Measurements from ENCODE around the gene AMPH. TPM values are rescaled to one million over a fixed set of nuclear protein-coding genes. Genes with fewer than 3 reads are reported as not detected.
"Not testable (repeated sequence)": the region's sequence is repeated elsewhere in the genome, so short reads cannot be mapped to it uniquely, and the experiment has no call there.

AMPH gene
- total and polyA plus RNA-seq, 9 of the 15 experiments (the other 6 are each of a cell fraction or from before 2014, with no cell fraction given): 0.03 to 0.35 TPM; not detected in 7

- TF ChIP-seq BRD9 (IDR thresholded peaks at IDR 0.05; ENCODE audit: low read depth, partially characterized antibody) (peak; percentile 54), ZNF24 (IDR thresholded peaks at IDR 0.05) (peak; percentile 65), MIER1 (IDR thresholded peaks at IDR 0.05; ENCODE audit: low read depth) (0 out of 2 replicates have a peak, but pooled peaks have one; percentile 15), SMARCE1 (IDR thresholded peaks at IDR 0.05) (peak; percentile 81), TAF9B (IDR thresholded peaks at IDR 0.05; ENCODE audit: partially characterized antibody) (peak; percentile 65), BHLHE40 (IDR thresholded peaks at IDR 0.05; ENCODE audit: low read length) (peak; percentile 68), CBX3 (IDR thresholded peaks at IDR 0.05; ENCODE audit: borderline replicate concordance in 1 of 2, low read length in 2 of 2) (peak in 1 of 2 experiments; percentile 68; a peak in 1 of 3 replicates), EP300 (IDR thresholded peaks at IDR 0.05; ENCODE audit: low read length) (peak; percentile 23; the same call in 1 of the 2 replicates), ZNF134 (CRISPR knock-in tag; conservative IDR thresholded peaks at IDR 0.05) (peak; percentile 60), CBFA2T3 (IDR thresholded peaks at IDR 0.05) (peak; percentile 38; the same call in 1 of the 2 replicates), MAZ (CRISPR knock-in tag; conservative IDR thresholded peaks at IDR 0.05 in 1 of 2, IDR thresholded peaks at IDR 0.05 in 1 of 2) (peak; percentile 78 to 85), TCF7 (IDR thresholded peaks at IDR 0.05; ENCODE audit: borderline replicate concordance) (0 out of 2 replicates have a peak, but pooled peaks have one; percentile 15), ZBTB43 (CRISPR knock-in tag; IDR thresholded peaks at IDR 0.05) (peak; percentile 39; the same call in 1 of the 2 replicates), NCOA1 (IDR thresholded peaks at IDR 0.05; ENCODE audit: low read depth) (peak; percentile 53; the same call in 1 of the 2 replicates), NBN (IDR thresholded peaks at IDR 0.05; ENCODE audit: low read depth) (0 out of 2 replicates have a peak, but pooled peaks have one; percentile 64), ZBTB7A (IDR thresholded peaks at IDR 0.05; ENCODE audit: borderline replicate concordance, control insufficient read depth, low read depth, low read length) (peak; percentile 67; the same call in 1 of the 2 replicates), SPI1 (IDR thresholded peaks at IDR 0.05; ENCODE audit: borderline replicate concordance, low read depth, low read length) (peak; percentile 69; the same call in 1 of the 2 replicates), RCOR1 (IDR thresholded peaks at IDR 0.05; ENCODE audit: borderline replicate concordance in 1 of 2, low read depth in 2 of 2, low read length in 2 of 2) (peak in 1 of 2 experiments; percentile 85; a peak in 2 of 4 replicates), RBFOX2 (IDR thresholded peaks at IDR 0.05; ENCODE audit: low read depth, low read length) (peak; percentile 60), TOE1 (IDR thresholded peaks at IDR 0.05; ENCODE audit: borderline replicate concordance) (peak; percentile 67; the same call in 1 of the 2 replicates), EP400 (IDR thresholded peaks at IDR 0.05) (peak; percentile 69), ETS1 (conservative IDR thresholded peaks at IDR 0.05; ENCODE audit: control insufficient read depth, low read depth, low read length) (0 out of 2 replicates have a peak, but pooled peaks have one; percentile 36), ZEB2 (IDR thresholded peaks at IDR 0.05) (0 out of 2 replicates have a peak, but pooled peaks have one; percentile 48), DPF2 (IDR thresholded peaks at IDR 0.05) (peak; percentile 78), DACH1 (IDR thresholded peaks at IDR 0.05; ENCODE audit: partially characterized antibody) (peak; percentile 59), RB1 (IDR thresholded peaks at IDR 0.05; ENCODE audit: low read depth) (peak; percentile 20; the same call in 1 of the 2 replicates)
- TF ChIP-seq, protein P1, sequence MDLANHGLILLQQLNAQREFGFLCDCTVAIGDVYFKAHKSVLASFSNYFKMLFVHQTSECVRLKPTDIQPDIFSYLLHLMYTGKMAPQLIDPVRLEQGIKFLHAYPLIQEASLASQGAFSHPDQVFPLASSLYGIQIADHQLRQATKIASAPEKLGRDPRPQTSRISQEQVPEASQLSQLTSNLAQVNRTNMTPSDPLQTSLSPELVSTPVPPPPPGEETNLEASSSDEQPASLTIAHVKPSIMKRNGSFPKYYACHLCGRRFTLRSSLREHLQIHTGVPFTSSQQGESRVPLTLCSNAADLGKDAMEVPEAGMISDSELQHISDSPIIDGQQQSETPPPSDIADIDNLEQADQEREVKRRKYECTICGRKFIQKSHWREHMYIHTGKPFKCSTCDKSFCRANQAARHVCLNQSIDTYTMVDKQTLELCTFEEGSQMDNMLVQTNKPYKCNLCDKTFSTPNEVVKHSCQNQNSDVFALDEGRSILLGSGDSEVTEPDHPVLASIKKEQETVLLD (IDR thresholded peaks at IDR 0.05): peak; percentile 67; the same call in 1 of the 2 replicates
- not testable (repeated sequence) for TF ChIP-seq TOE1 (CRISPR knock-in tag; IDR thresholded peaks at IDR 0.05; ENCODE audit: borderline replicate concordance, low read depth)
Observed at GRCh38 chr7:38341172-38341705, 289.9 kb downstream of the AMPH start (continued).

All from K562 (cell line).